Measurements from ENCODE around the gene ARID3A.
A peak's percentile ranks its signal among the peaks of the same experiment; 100 is the strongest.

Gene ARID3A

GRCh38 chr19:1017906-1018305 is 92.1 kb downstream of the ARID3A start:
- TF ChIP-seq POLR2AphosphoS5 (IDR thresholded peaks at IDR 0.05; ENCODE audit: low read depth) (no peak), GABPA (IDR thresholded peaks at IDR 0.05; ENCODE audit: low read depth) (no peak), SPI1 (IDR thresholded peaks at IDR 0.05; ENCODE audit: borderline replicate concordance, low read depth) (no peak), REST (IDR thresholded peaks at IDR 0.05; ENCODE audit: insufficient replicate concordance, low read depth) (no peak), CTCF (IDR thresholded peaks at IDR 0.05; ENCODE audit: insufficient read depth, low read length) (no peak)
- DNase-seq (ENCODE audit: low read depth in 1 of 2, low spot score in 1 of 2), result no peak
- Histone ChIP-seq H3K27ac (replicated peaks) (no peak overlapping the region), H3K27me3 (ENCODE audit: insufficient read depth, poor library complexity, severe bottlenecking) (no peaks in the 10 kb centered on the region), H3K4me3 (replicated peaks; ENCODE audit: insufficient read depth, low read length) (peak overlapping the region; percentile 6)

- no peak for DNase-seq (ENCODE audit: low read depth in 1 of 2, low spot score in 1 of 2)
- Histone ChIP-seq H3K27me3 (ENCODE audit: insufficient read depth, poor library complexity, severe bottlenecking) (no peaks in the 10 kb centered on the region), H3K27ac (replicated peaks) (0 out of 2 replicates have a peak overlapping the region, but pooled peaks have one; percentile 2), H3K4me3 (replicated peaks; ENCODE audit: insufficient read depth, low read length) (no peak overlapping the region)
- TF ChIP-seq POLR2AphosphoS5 (IDR thresholded peaks at IDR 0.05; ENCODE audit: low read depth) (no peak), GABPA (IDR thresholded peaks at IDR 0.05; ENCODE audit: low read depth) (no peak), SPI1 (IDR thresholded peaks at IDR 0.05; ENCODE audit: borderline replicate concordance, low read depth) (no peak), CTCF (IDR thresholded peaks at IDR 0.05; ENCODE audit: insufficient read depth, low read length) (no peak), REST (IDR thresholded peaks at IDR 0.05; ENCODE audit: insufficient replicate concordance, low read depth) (no peak)
Measured at GRCh38 chr19:1018393-1018792, 92.6 kb downstream of the ARID3A start.

- Histone ChIP-seq H3K27ac (replicated peaks) (peak overlapping the region; percentile 98), H3K4me3 (replicated peaks; ENCODE audit: insufficient read depth, low read length) (peak overlapping the region; percentile 95), H3K27me3 (ENCODE audit: insufficient read depth, poor library complexity, severe bottlenecking) (no peaks in the 10 kb centered on the region)
- no peak for TF ChIP-seq CTCF (IDR thresholded peaks at IDR 0.05; ENCODE audit: insufficient read depth, low read length)
- 0 out of 2 replicates have a peak, but pooled peaks have one; percentile 9 for TF ChIP-seq POLR2AphosphoS5 (IDR thresholded peaks at IDR 0.05; ENCODE audit: low read depth)
- no peak for DNase-seq (ENCODE audit: low read depth in 1 of 2, low spot score in 1 of 2)
Measured at GRCh38 chr19:1018932-1019615, 93.2 kb downstream of the ARID3A start.

GRCh38 chr19:1019616-1019961 is 93.8 kb downstream of the ARID3A start:
- H3K27me3 ChIP-seq (ENCODE audit: insufficient read depth, poor library complexity, severe bottlenecking), result no peaks in the 10 kb centered on the region
- TF ChIP-seq CTCF (IDR thresholded peaks at IDR 0.05; ENCODE audit: insufficient read depth, low read length), result no peak
- no peak for TF ChIP-seq REST (IDR thresholded peaks at IDR 0.05; ENCODE audit: insufficient replicate concordance, low read depth)
- TF ChIP-seq GABPA (IDR thresholded peaks at IDR 0.05; ENCODE audit: low read depth), result no peak
- TF ChIP-seq SPI1 (IDR thresholded peaks at IDR 0.05; ENCODE audit: borderline replicate concordance, low read depth), result no peak
- no peak for TF ChIP-seq POLR2AphosphoS5 (IDR thresholded peaks at IDR 0.05; ENCODE audit: low read depth)
- peak overlapping the region; percentile 95 for H3K4me3 ChIP-seq (replicated peaks; ENCODE audit: insufficient read depth, low read length)
- no peak for DNase-seq (ENCODE audit: low read depth in 1 of 2, low spot score in 1 of 2)
- H3K27ac ChIP-seq (replicated peaks), result peak overlapping the region; percentile 98

Measured in HL-60 (cell line).